Prostate gland (tissue), 2 donors: ENCODE measurements around the gene BCL11B.

Experiments
- CTCF ChIP-seq, 4 experiments: fragments of 200-600 bp in 2 of 4; fragments of 450-650 bp in 2 of 4; sonication (generic) in 2 of 4; IDR thresholded peaks; 1 replicate in 3 of 4; 2 replicates in 1 of 4; pipeline ENCODE4 v1.5.1; 2016 to 2019; ENCODE audit warnings: antibody characterized with exemption in 4 of 4, mild to moderate bottlenecking in 2 of 4, moderate library complexity in 2 of 4
- POLR2A ChIP-seq: fragments of 450-650 bp; IDR thresholded peaks from one replicate; pipeline ENCODE4 v1.6.1; 2016; ENCODE audit warnings: antibody characterized with exemption, mild to moderate bottlenecking

DNA sequence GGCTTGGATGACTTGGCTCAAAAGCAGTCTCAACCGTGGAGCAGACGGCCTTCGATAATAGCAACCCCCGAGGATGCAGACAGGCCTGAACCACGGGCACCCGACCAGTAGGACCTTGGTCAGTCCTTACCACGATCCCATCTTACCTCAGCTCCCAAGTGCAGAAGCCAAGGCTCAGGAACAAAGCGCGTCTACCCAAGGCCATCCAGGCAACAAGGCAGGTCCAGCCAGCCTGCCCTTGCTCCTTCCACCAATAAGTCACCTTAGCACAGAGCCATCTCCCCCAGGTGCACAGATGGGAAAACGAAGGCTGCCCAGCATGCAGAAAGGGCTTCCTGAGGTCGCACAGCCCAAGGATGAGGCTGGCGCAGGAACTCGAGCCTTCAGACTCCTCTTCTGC lies 77.3 kb downstream of the BCL11B start:
- no peak for TF ChIP-seq CTCF (IDR thresholded peaks at IDR 0.05)
- TF ChIP-seq POLR2A: no peak
